ENCODE measurements around the gene OCSTAMP. TPM values are rescaled to one million over a fixed set of nuclear protein-coding genes. Genes with fewer than 3 reads are reported as not detected.

The OCSTAMP gene
- total RNA-seq, 2 donors from 2014 or later: not detected

GRCh38 chr20:46580613-46581205 is 30.3 kb upstream of the OCSTAMP start:
- WGBS, 2 donors: 97 to 100% methylated on average over 1 to 2 of the region's 2 CpGs
- DNase-seq (no peak), ATAC-seq (no peak)
- no peak overlapping the region for H3K4me3 ChIP-seq
- no peaks in the 10 kb centered on the region for H3K4me1 ChIP-seq
- intact Hi-C loops (cut with DNase I): no loop called here
- TF ChIP-seq POLR2A (IDR thresholded peaks at IDR 0.05): no peak
- no peak for TF ChIP-seq CTCF (IDR thresholded peaks at IDR 0.05)
- no peaks in the 10 kb centered on the region for H3K36me3 ChIP-seq (replicated peaks in 1 of 2; ENCODE audit: insufficient read depth in 1 of 2, low read depth in 2 of 2)
- H3K9me3 ChIP-seq: no peaks in the 10 kb centered on the region
- H3K27ac ChIP-seq: no peak overlapping the region
- no peaks in the 10 kb centered on the region for H3K27me3 ChIP-seq

GRCh38 chr20:46578745-46579144 is 28.3 kb upstream of the OCSTAMP start:
- Histone ChIP-seq H3K9me3 (no peaks in the 10 kb centered on the region), H3K27me3 (no peaks in the 10 kb centered on the region), H3K36me3 (replicated peaks in 1 of 2; ENCODE audit: insufficient read depth in 1 of 2, low read depth in 2 of 2) (no peaks in the 10 kb centered on the region), H3K4me1 (no peaks in the 10 kb centered on the region), H3K27ac (no peak overlapping the region), H3K4me3 (no peak overlapping the region)
- intact Hi-C loops (cut with DNase I): loop anchor here (10.0 kb wide), 1 partner anchor 96 kb away; no protein-coding TSS in a partner anchor
- DNase-seq: no peak
- TF ChIP-seq POLR2A (IDR thresholded peaks at IDR 0.05): no peak
- no peak for TF ChIP-seq CTCF (IDR thresholded peaks at IDR 0.05)
- 80 to 84% methylated on average over 7 of the region's 7 CpGs for WGBS, 2 donors
- no peak for ATAC-seq

GRCh38 chr20:46576774-46577395 is 26.4 kb upstream of the OCSTAMP start:
- 75 to 81% methylated on average over 6 of the region's 6 CpGs for WGBS, 2 donors
- peaks cover 8% of the 10 kb centered on the region for H3K4me1 ChIP-seq
- no peak for ATAC-seq

GRCh38 chr20:46575937-46576461 is 25.5 kb upstream of the OCSTAMP start:
- TF ChIP-seq CTCF (IDR thresholded peaks at IDR 0.05) (no peak), POLR2A (IDR thresholded peaks at IDR 0.05) (no peak)
- WGBS, 2 donors: 41 to 69% methylated on average over 9 of the region's 9 CpGs

More at GRCh38 chr20:46576774-46577395, 26.4 kb upstream of the OCSTAMP start:
- no peaks in the 10 kb centered on the region for H3K27me3 ChIP-seq
- H3K36me3 ChIP-seq (replicated peaks in 1 of 2; ENCODE audit: insufficient read depth in 1 of 2, low read depth in 2 of 2): no peaks in the 10 kb centered on the region
- no peak for DNase-seq
- intact Hi-C loops (cut with DNase I): loop anchor here (10.0 kb wide), 1 partner anchor 98 kb away; no protein-coding TSS in a partner anchor
- no peaks in the 10 kb centered on the region for H3K9me3 ChIP-seq
- TF ChIP-seq POLR2A (IDR thresholded peaks at IDR 0.05) (no peak), CTCF (IDR thresholded peaks at IDR 0.05) (no peak)
- no peak overlapping the region for H3K27ac ChIP-seq
- no peak overlapping the region for H3K4me3 ChIP-seq

More at GRCh38 chr20:46575937-46576461, 25.5 kb upstream of the OCSTAMP start:
- no peaks in the 10 kb centered on the region for H3K27me3 ChIP-seq
- intact Hi-C loops (cut with DNase I): loop anchor here (10.0 kb wide), 1 partner anchor 99 kb away; no protein-coding TSS in a partner anchor
- no peaks in the 10 kb centered on the region for H3K36me3 ChIP-seq (replicated peaks in 1 of 2; ENCODE audit: insufficient read depth in 1 of 2, low read depth in 2 of 2)
- ATAC-seq: no peak
- H3K4me1 ChIP-seq: peaks cover 10% of the 10 kb centered on the region
- H3K27ac ChIP-seq: no peak overlapping the region
- H3K9me3 ChIP-seq: no peaks in the 10 kb centered on the region
- DNase-seq: no peak
- no peak overlapping the region for H3K4me3 ChIP-seq

All from body of pancreas (tissue), 4 donors.